ENCODE results near the gene AURKA.
"Not testable (repeated sequence)": the region's sequence is repeated elsewhere in the genome, so short reads cannot be mapped to it uniquely, and the experiment has no call there.

The AURKA gene

DNA sequence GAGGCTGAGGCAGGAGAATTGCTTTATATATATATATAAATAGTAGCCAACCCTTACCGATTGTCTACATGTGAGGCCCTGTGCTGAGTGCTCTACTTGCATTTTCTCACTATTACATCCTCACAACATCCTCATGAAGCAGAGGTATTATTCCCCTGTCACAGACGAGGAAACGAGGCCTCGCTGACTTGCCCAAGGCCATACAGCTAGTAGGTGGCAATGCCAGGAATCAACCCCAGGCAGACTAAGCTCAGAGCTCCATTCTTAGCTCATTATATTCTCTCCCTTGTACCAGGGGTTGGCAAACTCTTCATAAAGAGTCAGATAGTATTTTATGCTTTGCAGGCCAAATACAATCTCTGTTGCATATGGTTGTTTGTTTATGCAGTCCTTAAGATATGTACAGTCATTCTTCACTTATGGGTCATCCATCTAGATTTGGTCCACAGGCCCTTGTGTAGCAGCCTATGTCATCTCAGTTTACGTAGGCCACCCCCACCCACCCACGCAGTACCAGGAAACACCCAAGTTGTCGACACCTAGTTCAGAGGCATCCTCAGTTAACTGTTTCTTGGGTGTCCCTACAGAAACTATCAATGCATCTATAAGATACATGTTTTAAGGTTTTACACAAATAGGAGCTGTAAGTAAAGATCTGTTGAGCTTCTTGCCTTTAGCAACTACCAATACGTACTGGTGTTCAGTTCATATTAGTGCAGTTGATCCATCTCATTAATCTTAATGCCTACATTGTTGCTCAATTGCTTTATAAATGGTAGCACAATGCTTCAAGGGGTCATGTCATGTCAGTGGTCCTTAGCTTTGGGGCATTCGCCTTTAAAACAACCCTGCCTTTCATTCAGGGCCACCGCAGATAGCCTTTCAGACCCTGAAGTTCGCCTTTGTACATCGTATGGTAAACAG is 23.1 kb upstream of the AURKA start:
- peak overlapping the region; percentile 50 for H3K4me3 Mint-ChIP-seq
- peak; percentile 71 for DNase-seq (ENCODE audit: low spot score)
- peaks cover 31% of the 10 kb centered on the region for H3K36me3 Mint-ChIP-seq (ENCODE audit: low read depth)
- peaks cover 43% of the 10 kb centered on the region for H3K4me1 Mint-ChIP-seq (ENCODE audit: low read depth)
- no peaks in the 10 kb centered on the region for H3K27me3 Mint-ChIP-seq (ENCODE audit: low read depth)
- peak overlapping the region; percentile 58 for H3K27ac Mint-ChIP-seq
- peaks cover 11% of the 10 kb centered on the region for H3K9me3 Mint-ChIP-seq

DNA sequence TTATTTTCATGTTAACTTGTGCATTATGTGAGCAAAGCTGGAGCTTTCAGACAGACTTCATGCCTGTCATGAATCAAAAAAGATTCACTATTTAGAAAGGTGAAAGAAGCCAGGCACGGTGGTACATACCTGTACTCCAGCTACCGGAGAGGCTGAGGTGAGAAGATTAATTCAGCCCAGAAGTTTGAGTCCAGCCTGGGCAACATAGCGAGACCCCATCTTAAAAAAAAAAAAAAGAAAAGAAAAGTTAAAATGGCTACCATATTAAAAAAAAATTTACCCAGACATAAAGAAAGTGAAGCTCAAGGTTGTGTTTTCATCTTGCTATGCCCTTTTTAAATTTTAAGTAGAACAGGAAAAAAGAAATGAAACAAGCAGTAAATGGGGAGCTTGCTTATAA is 20.9 kb upstream of the AURKA start:
- Mint-ChIP-seq H3K9me3 (peaks cover 11% of the 10 kb centered on the region), H3K4me3 (peak overlapping the region; percentile 81), H3K4me1 (ENCODE audit: low read depth) (peaks cover 33% of the 10 kb centered on the region), H3K27ac (peak overlapping the region; percentile 52), H3K27me3 (ENCODE audit: low read depth) (no peaks in the 10 kb centered on the region), H3K36me3 (ENCODE audit: low read depth) (peaks cover 37% of the 10 kb centered on the region)
- no peak for DNase-seq (ENCODE audit: low spot score)

DNA sequence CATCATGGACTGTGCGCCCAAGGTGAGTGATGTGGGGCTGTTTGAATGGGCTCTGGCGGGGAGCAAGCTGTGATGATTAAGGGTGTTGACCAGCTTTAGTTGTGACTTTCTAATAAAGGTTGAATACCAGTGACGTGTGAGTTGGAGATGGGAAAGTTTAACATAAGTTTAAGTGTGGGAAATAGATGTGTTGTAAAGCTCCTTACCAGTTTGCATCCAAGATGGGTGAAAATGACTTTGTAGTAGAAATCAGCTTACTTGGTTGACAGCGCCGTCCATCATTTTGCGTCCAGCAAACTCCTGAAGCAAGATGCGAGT is 20.4 kb upstream of the AURKA start:
- Mint-ChIP-seq H3K4me1 (ENCODE audit: low read depth) (peaks cover 29% of the 10 kb centered on the region), H3K36me3 (ENCODE audit: low read depth) (peaks cover 39% of the 10 kb centered on the region), H3K27ac (peak overlapping the region; percentile 86), H3K4me3 (peak overlapping the region; percentile 81), H3K9me3 (peaks cover 11% of the 10 kb centered on the region), H3K27me3 (ENCODE audit: low read depth) (no peaks in the 10 kb centered on the region)
- no peak for DNase-seq (ENCODE audit: low spot score)

DNA sequence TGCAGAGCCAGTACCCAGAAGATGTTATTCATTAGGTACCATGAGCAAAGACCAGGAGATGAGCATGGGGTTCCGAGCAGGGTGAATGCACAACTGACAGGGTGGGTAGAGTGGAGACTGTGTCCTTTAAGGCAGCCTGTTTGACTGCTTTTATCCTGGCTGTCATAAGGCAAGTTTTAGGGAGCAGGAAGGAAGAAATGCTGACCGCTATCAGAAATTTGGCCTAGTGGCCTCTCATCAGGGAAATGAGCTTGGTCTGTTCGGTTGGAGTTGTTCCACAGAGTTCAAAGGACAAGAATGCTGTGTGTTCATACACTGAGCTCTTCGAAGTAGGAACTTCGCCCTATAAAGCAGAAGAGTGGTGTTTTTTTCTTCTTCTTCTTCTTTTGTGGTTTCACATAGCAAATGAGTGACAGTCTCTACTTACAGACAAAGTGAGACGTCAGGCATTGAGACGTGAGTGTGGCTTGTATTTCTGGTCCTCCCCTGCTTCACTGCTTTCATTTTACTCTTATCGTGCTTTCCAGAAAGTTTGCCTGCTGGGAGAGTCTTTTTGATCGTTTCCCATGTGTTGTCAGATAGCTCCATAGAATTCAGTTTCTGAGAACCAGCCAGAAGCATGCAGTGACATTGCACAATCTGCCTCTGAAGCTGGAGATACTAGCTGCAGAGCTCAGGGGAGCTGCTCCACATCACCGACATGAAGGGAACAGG is 19.9 kb upstream of the AURKA start, which contains the start of gene CASS4:
Gene CASS4, plus strand, starts transcription at position 502 of the 714 bp plus-strand sequence. Its CDS starts 199 bp downstream, at position 701.
- Mint-ChIP-seq H3K9me3 (peaks cover 11% of the 10 kb centered on the region), H3K27me3 (ENCODE audit: low read depth) (no peaks in the 10 kb centered on the region), H3K4me3 (peak within 1 kb of the TSS; percentile 81), H3K27ac (peak within 1 kb of the TSS; percentile 86), H3K36me3 (ENCODE audit: low read depth) (peaks cover 41% of the 10 kb centered on the region), H3K4me1 (ENCODE audit: low read depth) (peaks cover 29% of the 10 kb centered on the region)
- no peak for DNase-seq (ENCODE audit: low spot score)

DNA sequence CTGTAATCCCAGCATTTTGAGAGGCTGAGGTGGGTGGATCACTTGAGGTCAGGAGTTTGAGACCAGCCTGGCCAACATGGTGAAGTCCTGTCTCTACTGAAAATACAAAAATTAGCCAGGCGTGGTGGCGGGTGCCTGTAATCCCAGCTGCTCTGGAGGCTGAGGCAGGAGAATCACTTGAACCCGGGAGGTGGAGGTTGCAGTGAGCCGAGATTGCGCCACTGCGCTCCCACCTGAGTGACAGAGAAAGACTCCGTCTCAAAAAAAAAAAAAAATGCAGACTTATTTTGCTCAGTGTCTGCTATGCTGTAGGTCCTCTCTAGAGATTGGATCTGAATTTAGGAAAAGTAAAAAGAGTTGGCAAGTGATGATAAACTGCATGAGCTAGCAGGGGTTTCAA is 19.3 kb upstream of the AURKA start:
- Mint-ChIP-seq H3K9me3 (peaks cover 11% of the 10 kb centered on the region), H3K4me1 (ENCODE audit: low read depth) (peaks cover 27% of the 10 kb centered on the region), H3K36me3 (ENCODE audit: low read depth) (peaks cover 43% of the 10 kb centered on the region), H3K27ac (peak overlapping the region; percentile 86), H3K4me3 (peak overlapping the region; percentile 81)
- H3K27me3 Mint-ChIP-seq (ENCODE audit: low read depth); DNase-seq (ENCODE audit: low spot score): not testable (repeated sequence)

DNA sequence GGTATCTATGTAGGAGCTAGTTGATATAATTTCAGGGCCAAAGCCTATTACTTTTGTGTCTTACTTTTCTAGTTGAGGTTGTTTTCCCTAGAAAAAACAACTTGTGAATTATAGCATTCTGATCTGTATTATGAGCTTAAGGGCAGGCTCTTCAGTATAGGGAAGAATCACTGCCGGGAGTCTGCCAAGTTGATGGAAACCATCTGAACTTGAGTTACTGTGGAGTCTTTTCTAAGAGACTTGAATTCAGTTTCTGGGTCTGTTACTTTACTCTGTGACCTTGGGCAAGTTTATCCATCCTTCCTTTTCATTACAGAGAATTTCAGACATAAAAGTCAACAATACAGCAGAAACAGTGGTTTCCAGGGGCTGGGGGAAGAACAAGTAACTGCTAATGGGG is 17.9 kb upstream of the AURKA start:
- Mint-ChIP-seq H3K4me1 (ENCODE audit: low read depth) (peaks cover 28% of the 10 kb centered on the region), H3K9me3 (peaks cover 11% of the 10 kb centered on the region), H3K36me3 (ENCODE audit: low read depth) (peaks cover 55% of the 10 kb centered on the region), H3K4me3 (no peak overlapping the region), H3K27me3 (ENCODE audit: low read depth) (no peaks in the 10 kb centered on the region), H3K27ac (no peak overlapping the region)
- DNase-seq (ENCODE audit: low spot score), result no peak

DNA sequence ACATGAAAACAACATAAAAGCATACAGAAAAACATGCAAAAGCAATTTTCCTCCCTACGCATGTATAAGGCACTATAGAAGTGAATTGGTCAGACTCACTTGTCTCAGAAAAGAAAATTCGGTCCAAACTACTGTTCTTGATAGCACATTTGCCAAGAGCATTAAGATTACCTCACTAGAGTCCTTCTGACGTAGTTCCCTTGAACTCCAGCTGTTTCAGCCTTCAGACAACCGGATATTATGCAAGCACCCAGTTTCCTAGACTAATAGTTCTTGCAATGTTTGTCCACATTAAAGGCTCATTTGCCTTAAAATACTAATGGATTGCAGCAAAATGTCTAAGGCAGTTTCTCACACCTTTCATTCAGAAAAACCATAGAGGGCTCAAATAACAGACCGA is 17.5 kb upstream of the AURKA start:
- no peak for DNase-seq (ENCODE audit: low spot score)
- no peak overlapping the region for H3K4me3 Mint-ChIP-seq
- H3K4me1 Mint-ChIP-seq (ENCODE audit: low read depth), result peaks cover 26% of the 10 kb centered on the region
- no peak overlapping the region for H3K27ac Mint-ChIP-seq
- H3K27me3 Mint-ChIP-seq (ENCODE audit: low read depth), result no peaks in the 10 kb centered on the region
- H3K9me3 Mint-ChIP-seq, result peaks cover 11% of the 10 kb centered on the region
- H3K36me3 Mint-ChIP-seq (ENCODE audit: low read depth), result peaks cover 59% of the 10 kb centered on the region

DNA sequence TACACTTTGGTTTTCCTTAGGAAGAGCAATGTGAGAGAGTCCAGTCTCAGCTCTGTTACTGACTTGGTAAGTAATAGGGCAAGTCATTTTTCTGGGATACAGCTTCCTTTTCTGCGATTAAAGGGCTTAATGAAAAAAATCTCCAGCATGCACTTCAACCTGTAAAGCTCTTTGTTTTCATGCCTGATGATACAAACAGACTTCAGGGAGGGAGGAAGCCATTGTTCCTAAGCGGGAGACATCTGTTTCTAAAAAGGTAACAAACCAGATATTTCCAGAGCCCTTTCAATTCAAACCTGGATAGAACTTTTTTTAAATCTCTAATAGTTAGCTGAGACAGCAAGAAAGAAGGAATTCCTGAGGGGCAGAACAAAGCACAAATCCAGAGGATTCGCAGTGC is 14.9 kb upstream of the AURKA start:
- H3K9me3 Mint-ChIP-seq, result no peaks in the 10 kb centered on the region
- no peaks in the 10 kb centered on the region for H3K27me3 Mint-ChIP-seq (ENCODE audit: low read depth)
- peaks cover 58% of the 10 kb centered on the region for H3K36me3 Mint-ChIP-seq (ENCODE audit: low read depth)
- peaks cover 12% of the 10 kb centered on the region for H3K4me1 Mint-ChIP-seq (ENCODE audit: low read depth)
- DNase-seq (ENCODE audit: low spot score), result no peak
- H3K4me3 Mint-ChIP-seq, result no peak overlapping the region
- no peak overlapping the region for H3K27ac Mint-ChIP-seq

DNA sequence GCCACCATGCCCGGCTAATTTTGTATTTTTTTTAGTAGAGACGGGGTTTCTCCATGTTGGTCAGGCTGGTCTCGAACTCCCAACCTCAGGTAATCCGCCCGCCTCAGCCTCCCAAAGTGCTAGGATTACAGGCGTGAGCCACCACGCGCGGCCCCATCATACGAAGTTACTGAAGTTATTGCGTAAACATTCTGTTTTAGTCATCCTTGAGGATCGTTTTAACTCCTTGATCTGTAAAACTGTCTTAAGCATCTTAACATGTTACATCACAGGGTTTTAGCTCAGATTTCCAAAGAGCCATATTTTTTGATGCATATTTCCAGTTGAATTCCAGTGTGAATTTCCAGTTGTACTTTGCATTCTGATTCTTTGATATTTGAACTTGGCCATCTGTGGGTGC is 13.3 kb upstream of the AURKA start:
- peaks cover 61% of the 10 kb centered on the region for H3K36me3 Mint-ChIP-seq (ENCODE audit: low read depth)
- not testable (repeated sequence) for DNase-seq (ENCODE audit: low spot score); H3K4me1 Mint-ChIP-seq (ENCODE audit: low read depth); H3K4me3 Mint-ChIP-seq; H3K9me3 Mint-ChIP-seq; H3K27ac Mint-ChIP-seq; H3K27me3 Mint-ChIP-seq (ENCODE audit: low read depth)

DNA sequence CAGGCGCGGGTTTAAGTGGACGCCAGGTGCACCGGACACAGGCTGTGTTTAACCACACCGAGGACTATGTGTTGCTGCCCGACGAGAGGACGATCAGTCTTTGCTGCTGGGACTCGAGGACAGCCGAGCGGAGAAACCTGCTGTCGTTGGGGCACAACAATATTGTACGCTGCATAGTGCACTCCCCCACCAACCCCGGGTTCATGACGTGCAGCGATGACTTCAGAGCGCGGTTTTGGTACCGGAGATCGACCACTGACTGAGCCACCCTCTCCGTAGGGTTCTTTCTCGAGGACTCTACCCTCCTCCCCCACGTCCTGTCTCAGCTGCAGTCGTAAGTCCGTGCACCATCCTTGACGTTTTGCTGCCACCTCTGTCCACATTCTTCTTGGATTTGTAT is 11.4 kb upstream of the AURKA start:
- Mint-ChIP-seq H3K9me3 (no peaks in the 10 kb centered on the region), H3K36me3 (ENCODE audit: low read depth) (peaks cover 69% of the 10 kb centered on the region), H3K4me3 (no peak overlapping the region), H3K27me3 (ENCODE audit: low read depth) (no peaks in the 10 kb centered on the region), H3K27ac (no peak overlapping the region), H3K4me1 (ENCODE audit: low read depth) (peaks cover 9% of the 10 kb centered on the region)
- DNase-seq (ENCODE audit: low spot score), result no peak

DNA sequence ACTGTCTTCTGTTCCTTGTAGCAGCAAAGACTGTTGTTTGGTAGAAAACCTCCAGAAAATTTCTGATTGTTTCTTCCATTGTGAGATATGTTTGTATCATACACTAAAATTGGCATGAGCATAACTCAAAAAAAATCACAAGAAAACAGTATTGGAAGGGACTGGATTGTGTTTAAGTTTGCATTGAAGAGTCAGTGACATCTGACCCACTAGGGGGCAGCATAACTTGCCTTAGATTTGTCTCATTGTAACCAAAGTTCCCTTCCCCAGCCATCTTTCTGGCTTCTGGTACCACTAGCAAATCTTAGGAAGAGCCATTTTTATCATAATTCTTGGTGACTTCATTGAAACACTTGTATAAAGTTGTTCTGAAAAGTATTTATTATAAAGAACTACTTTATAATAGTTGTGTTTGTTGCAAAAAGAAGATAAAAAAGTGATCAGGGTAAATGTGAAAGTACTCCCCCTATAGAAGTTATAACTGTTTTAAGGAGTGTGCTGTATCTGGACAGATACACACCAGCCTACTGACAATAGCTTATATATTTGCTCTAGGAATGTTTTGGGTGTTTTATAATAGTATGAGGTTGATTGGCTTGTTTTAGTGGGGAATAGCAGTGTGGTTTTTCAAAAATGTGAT is 8.1 kb upstream of the AURKA start:
- no peaks in the 10 kb centered on the region for H3K27me3 Mint-ChIP-seq (ENCODE audit: low read depth)
- no peak overlapping the region for H3K4me3 Mint-ChIP-seq
- H3K9me3 Mint-ChIP-seq, result no peaks in the 10 kb centered on the region
- peak; percentile 39 for DNase-seq (ENCODE audit: low spot score)
- H3K36me3 Mint-ChIP-seq (ENCODE audit: low read depth), result peaks cover 75% of the 10 kb centered on the region
- peak overlapping the region; percentile 62 for H3K27ac Mint-ChIP-seq
- peaks cover 10% of the 10 kb centered on the region for H3K4me1 Mint-ChIP-seq (ENCODE audit: low read depth)

DNA sequence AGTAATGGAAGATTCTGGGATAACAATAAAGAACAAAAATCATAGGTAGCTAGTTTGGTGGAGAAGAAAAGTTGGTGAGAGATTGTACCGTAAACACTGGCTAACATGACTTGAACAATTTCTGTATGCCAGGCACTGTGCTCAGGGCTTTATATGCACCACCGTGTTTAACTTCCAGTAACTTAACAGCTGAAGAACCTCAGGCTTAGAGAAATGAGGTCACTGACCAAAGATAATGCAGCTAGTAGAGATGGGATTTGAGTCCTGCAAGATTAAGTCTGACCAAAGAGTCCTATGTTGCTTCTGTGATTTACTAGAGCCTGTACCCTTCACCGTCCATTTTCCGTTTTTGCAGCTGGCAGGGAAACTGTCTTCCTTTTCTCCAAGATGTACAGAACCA is 3.2 kb upstream of the AURKA start:
- no peaks in the 10 kb centered on the region for H3K27me3 Mint-ChIP-seq (ENCODE audit: low read depth)
- peaks cover 26% of the 10 kb centered on the region for H3K4me1 Mint-ChIP-seq (ENCODE audit: low read depth)
- H3K9me3 Mint-ChIP-seq, result no peaks in the 10 kb centered on the region
- H3K36me3 Mint-ChIP-seq (ENCODE audit: low read depth), result peaks cover 59% of the 10 kb centered on the region
- H3K27ac Mint-ChIP-seq, result no peak overlapping the region
- no peak for DNase-seq (ENCODE audit: low spot score)
- no peak overlapping the region for H3K4me3 Mint-ChIP-seq

DNA sequence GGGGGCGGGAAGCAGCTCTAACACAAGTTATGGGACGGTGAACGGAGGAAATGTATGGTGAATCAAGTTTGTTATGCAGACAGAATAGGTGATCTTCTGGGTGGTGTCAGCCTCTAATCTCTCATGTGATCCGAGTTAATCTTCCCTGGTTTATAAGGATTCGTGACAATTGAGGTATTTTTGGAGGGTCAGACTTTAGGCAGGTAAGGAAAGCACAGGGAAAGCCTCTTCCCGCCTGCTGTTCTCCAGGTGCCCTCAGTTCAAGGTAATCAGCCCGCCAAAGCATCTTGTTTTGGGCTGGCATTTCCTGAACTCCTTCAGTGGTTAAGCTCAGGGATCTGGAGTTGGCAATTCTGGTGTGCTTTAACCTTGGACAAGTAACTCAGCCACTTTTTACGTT is 1.6 kb upstream of the AURKA start:
- H3K9me3 Mint-ChIP-seq, result no peaks in the 10 kb centered on the region
- H3K27me3 Mint-ChIP-seq (ENCODE audit: low read depth), result no peaks in the 10 kb centered on the region
- peaks cover 36% of the 10 kb centered on the region for H3K4me1 Mint-ChIP-seq (ENCODE audit: low read depth)
- H3K27ac Mint-ChIP-seq, result no peak overlapping the region
- H3K4me3 Mint-ChIP-seq, result no peak overlapping the region
- peaks cover 60% of the 10 kb centered on the region for H3K36me3 Mint-ChIP-seq (ENCODE audit: low read depth)
- no peak for DNase-seq (ENCODE audit: low spot score)

DNA sequence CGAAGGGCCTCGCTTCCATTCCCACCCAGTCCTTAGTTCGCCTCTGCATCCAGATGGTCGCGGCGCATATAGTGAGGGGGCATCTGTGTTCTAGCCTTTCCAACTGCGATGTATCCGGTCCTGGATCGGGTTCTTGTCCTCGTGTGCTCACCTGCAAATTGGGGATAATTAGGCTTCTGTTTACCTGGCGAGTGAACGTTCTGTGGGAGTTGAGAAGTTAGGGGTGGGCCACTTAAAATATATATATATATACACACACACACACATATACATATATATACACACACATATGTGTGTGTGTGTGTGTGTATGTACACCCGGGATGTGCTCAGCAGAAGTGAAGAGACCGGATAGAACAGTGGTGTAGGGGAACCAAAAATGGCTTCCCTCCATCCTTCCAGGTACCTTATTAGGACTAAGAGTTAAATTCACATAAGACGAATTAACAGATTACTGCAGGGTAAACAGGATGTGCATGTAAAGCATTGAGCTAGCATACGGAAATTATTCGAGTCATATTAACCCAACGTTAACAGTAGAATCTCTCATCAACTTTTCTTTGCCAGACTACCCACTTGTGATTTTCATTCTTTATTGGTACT is 967 bp upstream of the AURKA start:
- Mint-ChIP-seq H3K4me3 (no peak overlapping the region), H3K36me3 (ENCODE audit: low read depth) (peaks cover 61% of the 10 kb centered on the region), H3K27me3 (ENCODE audit: low read depth) (no peaks in the 10 kb centered on the region), H3K4me1 (ENCODE audit: low read depth) (peaks cover 36% of the 10 kb centered on the region), H3K27ac (no peak overlapping the region), H3K9me3 (no peaks in the 10 kb centered on the region)
- DNase-seq (ENCODE audit: low spot score), result no peak

Data from T-helper 2 cell treated with Interferon-gamma antibody and Interleukin-4, amounts not matched to agents 5 μg/mL and 100 μg/mL, for 36 hours (primary cell).